ENCODE results near the gene SLC6A18.

Gene SLC6A18

DNA sequence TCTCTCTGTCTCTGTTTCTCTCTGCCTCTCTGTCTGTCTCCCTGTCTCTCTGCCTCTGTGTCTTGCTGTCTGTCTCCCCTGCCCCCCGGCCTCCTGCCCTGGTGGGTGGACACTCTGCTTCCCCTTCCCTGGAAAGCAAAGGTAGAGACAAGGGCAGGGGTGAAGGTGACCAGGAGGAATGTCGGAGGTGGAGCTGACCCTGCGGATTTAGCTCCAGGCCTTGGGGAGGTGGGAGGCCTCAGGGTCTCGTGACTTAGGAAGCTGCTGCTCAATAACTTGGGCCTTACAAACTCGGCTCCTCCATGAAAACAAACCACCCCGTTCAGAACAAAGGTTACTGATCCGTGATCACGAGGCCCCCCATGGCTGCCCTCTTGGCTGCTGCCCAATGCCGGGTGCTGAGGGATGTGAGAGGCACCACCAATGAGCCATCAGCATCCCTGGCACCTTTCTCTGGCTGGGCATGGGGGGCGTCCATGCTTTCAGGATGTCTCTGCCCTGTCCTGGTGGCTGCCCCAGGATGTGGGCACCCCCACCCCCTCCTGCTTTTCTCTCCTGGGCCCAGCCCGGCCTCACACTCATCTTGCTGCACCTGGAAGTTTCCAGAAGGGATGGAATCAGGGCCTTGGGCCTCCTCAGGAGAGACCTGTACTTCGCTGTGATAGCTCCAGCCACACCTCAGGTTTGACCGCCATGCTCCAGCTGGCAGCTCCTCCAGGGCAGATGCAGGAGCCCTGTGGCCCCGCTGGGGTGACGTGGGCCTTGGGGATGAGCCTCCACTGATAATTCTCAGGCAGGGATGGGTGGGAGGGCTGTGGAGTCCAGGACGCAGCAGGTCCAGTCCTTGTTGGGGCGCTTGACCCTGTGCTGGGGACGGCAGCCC lies 38.6 kb upstream of the SLC6A18 start:
- DNase-seq (ENCODE audit: insufficient read length, low spot score) (no peak), FAIRE-seq (no peak)
- TF ChIP-seq POU2F2 (IDR thresholded peaks at IDR 0.05; ENCODE audit: low read depth, low read length) (no peak), SPI1 (IDR thresholded peaks at IDR 0.05; ENCODE audit: low read depth, low read length) (no peak), POLR2A (IDR thresholded peaks at IDR 0.05; ENCODE audit: low read depth, low read length) (no peak), POLR2AphosphoS5 (IDR thresholded peaks at IDR 0.05; ENCODE audit: low read depth, low read length) (no peak), PAX5 (IDR thresholded peaks at IDR 0.05; ENCODE audit: insufficient read depth, low read length, severe bottlenecking) (no peak), TAF1 (IDR thresholded peaks at IDR 0.05; ENCODE audit: low read depth, low read length) (no peak)

DNA sequence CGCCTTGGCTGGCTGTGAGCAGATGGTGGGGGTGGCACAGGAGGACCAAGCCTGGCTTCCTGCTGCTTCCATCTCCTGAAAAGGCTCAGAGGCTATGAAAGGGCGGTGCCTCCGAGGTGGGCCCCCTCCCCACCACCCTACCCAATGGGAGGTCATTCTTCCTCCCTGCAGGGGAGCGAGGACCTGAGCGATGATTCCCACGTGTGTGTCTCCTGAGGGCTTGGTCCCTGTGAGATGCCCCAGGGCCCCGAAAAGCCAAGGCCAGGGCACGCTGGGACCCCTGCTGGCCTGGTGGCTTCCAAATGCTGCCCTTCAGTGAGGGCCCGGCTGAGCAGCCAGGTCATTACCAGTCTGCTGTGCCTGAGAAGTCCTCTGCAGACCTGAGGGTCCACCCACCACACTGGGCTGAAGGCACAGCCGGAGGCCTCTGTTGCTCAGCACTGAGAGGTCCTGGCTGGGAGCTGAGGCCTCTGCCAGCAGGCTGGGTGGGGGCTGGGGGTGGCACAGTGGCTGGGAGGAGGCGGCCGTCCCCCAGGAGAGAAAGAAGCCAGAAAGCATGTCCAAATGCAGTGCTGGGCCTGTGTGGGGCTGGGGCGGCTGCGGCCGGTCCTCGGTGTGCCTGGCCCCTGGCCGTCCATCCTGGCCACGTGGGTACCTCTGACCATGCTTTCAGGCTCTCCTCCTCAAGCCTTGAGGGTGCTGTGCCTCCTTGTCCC lies 37.8 kb upstream of the SLC6A18 start:
- DNase-seq (ENCODE audit: insufficient read length, low spot score): no peak
- no peak for FAIRE-seq
- TF ChIP-seq POLR2AphosphoS5 (IDR thresholded peaks at IDR 0.05; ENCODE audit: low read depth, low read length) (no peak), POU2F2 (IDR thresholded peaks at IDR 0.05; ENCODE audit: low read depth, low read length) (no peak), PAX5 (IDR thresholded peaks at IDR 0.05; ENCODE audit: insufficient read depth, low read length, severe bottlenecking) (no peak), POLR2A (IDR thresholded peaks at IDR 0.05; ENCODE audit: low read depth, low read length) (no peak), SPI1 (IDR thresholded peaks at IDR 0.05; ENCODE audit: low read depth, low read length) (no peak)

DNA sequence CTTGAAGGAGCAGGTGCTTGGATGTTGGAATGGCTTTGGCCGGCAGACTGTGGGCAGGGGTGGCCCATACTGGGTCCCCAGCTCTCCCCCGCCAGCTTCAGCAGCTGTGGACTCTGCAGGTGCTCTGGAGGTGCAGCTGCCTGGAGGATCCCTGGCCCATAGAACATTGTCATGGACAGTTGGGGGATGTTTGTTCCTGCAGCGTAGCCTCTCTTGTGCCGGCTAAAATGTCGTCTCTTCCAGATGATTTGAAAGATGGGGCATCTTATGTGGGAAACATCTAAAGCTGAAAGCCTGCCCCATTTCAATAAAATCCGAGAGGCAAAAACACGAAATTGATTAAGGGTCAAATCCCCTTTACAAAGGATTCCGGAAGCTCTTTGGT lies 37.2 kb upstream of the SLC6A18 start:
- FAIRE-seq: no peak
- DNase-seq (ENCODE audit: insufficient read length, low spot score): no peak
- TF ChIP-seq POLR2AphosphoS5 (IDR thresholded peaks at IDR 0.05; ENCODE audit: low read depth, low read length) (no peak), PAX5 (IDR thresholded peaks at IDR 0.05; ENCODE audit: insufficient read depth, low read length, severe bottlenecking) (no peak), POU2F2 (IDR thresholded peaks at IDR 0.05; ENCODE audit: low read depth, low read length) (no peak), POLR2A (IDR thresholded peaks at IDR 0.05; ENCODE audit: low read depth, low read length) (no peak), TAF1 (IDR thresholded peaks at IDR 0.05; ENCODE audit: low read depth, low read length) (no peak), SPI1 (IDR thresholded peaks at IDR 0.05; ENCODE audit: low read depth, low read length) (no peak)

DNA sequence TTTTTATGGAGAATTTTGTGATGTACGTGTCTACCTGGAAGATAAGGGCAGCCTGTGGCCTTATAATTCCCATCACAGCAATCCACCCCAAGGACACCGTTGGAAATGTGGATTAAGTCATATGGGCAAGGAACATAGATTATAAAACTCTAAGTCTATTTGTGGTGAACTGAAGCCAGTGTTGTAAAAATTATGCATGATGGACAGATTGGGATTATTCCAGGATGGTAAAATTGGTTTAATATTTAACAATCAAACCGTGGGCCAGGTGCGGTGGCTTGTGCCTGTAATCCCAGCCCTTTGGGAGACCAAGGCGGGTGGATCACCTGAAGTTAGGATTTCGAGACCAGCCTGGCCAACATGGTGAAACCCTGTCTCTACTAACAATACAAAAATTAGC lies 36.7 kb upstream of the SLC6A18 start:
- DNase-seq (ENCODE audit: insufficient read length, low spot score) (no peak), FAIRE-seq (no peak)
- TF ChIP-seq POU2F2 (IDR thresholded peaks at IDR 0.05; ENCODE audit: low read depth, low read length) (no peak), PAX5 (IDR thresholded peaks at IDR 0.05; ENCODE audit: insufficient read depth, low read length, severe bottlenecking) (no peak), TAF1 (IDR thresholded peaks at IDR 0.05; ENCODE audit: low read depth, low read length) (no peak), SPI1 (IDR thresholded peaks at IDR 0.05; ENCODE audit: low read depth, low read length) (no peak), POLR2AphosphoS5 (IDR thresholded peaks at IDR 0.05; ENCODE audit: low read depth, low read length) (no peak), POLR2A (IDR thresholded peaks at IDR 0.05; ENCODE audit: low read depth, low read length) (no peak)

DNA sequence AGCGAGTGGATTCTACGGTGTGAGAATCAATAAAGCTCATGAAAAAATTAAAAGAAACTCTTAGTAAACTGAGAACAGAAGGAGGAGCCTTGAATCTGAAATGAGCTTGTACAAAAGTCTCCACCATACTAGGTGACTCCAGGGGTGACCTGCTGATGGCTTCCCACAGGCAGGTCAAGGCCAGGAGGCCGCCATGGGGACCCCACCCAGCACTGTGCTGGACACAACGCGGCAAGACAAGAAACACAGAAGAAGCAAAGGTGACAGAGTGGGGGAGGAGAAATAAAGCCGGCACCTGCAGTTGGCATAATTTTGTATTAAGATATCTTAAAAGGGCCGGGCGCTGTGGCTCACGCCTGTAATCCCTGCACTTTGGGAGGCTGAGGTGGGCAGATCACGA lies 35.9 kb upstream of the SLC6A18 start:
- TF ChIP-seq POU2F2 (IDR thresholded peaks at IDR 0.05; ENCODE audit: low read depth, low read length) (no peak), POLR2AphosphoS5 (IDR thresholded peaks at IDR 0.05; ENCODE audit: low read depth, low read length) (no peak), SPI1 (IDR thresholded peaks at IDR 0.05; ENCODE audit: low read depth, low read length) (no peak), POLR2A (IDR thresholded peaks at IDR 0.05; ENCODE audit: low read depth, low read length) (no peak), PAX5 (IDR thresholded peaks at IDR 0.05; ENCODE audit: insufficient read depth, low read length, severe bottlenecking) (no peak), TAF1 (IDR thresholded peaks at IDR 0.05; ENCODE audit: low read depth, low read length) (no peak)
- DNase-seq (ENCODE audit: insufficient read length, low spot score) (no peak), FAIRE-seq (no peak)

DNA sequence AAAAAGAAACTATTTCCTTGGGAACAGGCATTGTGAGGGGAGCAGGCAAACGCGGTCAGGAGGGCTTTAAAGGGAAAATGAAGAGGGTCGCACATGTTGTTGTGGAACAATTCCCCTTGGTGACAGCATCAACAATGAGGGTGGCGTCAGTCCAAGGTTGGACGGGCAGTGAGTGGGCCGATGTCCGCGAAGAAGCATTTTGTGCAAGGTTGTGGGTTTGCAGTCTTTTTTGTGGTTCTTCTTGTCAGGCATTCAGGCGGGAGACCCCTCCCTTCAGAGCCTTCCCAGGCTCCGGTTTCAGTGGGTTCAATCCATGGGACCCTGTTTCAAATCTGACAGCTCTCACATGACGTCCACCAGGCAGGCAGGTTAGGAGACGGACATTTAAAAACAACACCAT lies 34.9 kb upstream of the SLC6A18 start:
- DNase-seq (ENCODE audit: insufficient read length, low spot score): no peak
- TF ChIP-seq SPI1 (IDR thresholded peaks at IDR 0.05; ENCODE audit: low read depth, low read length) (no peak), POU2F2 (IDR thresholded peaks at IDR 0.05; ENCODE audit: low read depth, low read length) (no peak), TAF1 (IDR thresholded peaks at IDR 0.05; ENCODE audit: low read depth, low read length) (no peak), POLR2AphosphoS5 (IDR thresholded peaks at IDR 0.05; ENCODE audit: low read depth, low read length) (no peak), POLR2A (IDR thresholded peaks at IDR 0.05; ENCODE audit: low read depth, low read length) (no peak), PAX5 (IDR thresholded peaks at IDR 0.05; ENCODE audit: insufficient read depth, low read length, severe bottlenecking) (no peak)
- no peak for FAIRE-seq

DNA sequence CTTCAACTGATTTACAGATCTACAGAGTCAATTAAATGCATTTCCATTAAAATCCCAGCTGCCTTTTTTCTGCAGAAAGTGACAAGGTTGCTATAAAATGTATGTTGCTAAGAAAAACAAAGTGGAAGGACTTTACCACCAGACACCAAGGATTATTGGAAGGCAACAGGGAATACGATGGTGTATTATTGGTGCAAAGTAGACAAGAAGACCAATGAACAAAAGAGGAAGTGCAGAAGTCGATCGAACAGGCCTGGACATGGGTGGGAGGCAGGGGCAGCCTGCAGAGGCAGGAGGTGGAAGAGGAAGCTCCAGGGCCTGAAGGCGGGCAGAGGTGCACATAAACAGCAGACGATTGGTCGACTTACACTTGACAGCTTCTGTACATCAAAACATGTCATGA lies 34.3 kb upstream of the SLC6A18 start:
- TF ChIP-seq SPI1 (IDR thresholded peaks at IDR 0.05; ENCODE audit: low read depth, low read length) (peak; percentile 90), POLR2AphosphoS5 (IDR thresholded peaks at IDR 0.05; ENCODE audit: low read depth, low read length) (no peak)
- FAIRE-seq: no peak
- no peak for DNase-seq (ENCODE audit: insufficient read length, low spot score)

DNA sequence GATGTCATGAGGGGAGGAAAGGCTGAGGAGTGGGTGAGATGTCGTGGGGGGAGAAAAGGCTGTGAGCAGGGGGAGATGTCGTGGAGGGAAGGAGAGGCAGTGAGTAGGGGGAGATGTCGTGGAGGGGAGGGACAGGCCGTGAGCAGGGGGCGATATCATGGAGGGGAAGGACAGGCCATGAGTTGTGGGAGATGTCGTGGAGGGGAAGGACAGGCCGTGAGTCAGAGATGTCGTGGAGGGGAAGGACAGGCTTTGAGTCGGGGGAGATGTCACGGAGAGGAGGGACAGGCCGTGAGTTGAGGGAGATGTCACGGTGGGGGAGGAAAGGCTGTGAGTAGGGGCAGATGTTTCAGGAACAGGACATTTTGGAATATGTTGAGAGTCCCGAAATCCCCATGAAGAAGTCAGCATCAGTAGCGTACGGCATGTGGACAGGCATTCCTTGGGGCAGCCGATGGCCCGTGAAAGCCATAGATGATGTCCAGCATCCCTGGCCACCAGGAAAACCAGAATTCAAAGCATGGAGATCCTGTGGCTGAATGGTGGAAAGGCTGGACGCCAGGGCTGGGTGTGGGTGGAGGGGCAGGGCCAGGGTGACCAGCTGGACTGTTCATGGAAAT lies 32.1 kb upstream of the SLC6A18 start:
- DNase-seq (ENCODE audit: insufficient read length, low spot score): no peak
- no peak for FAIRE-seq
- TF ChIP-seq POU2F2 (IDR thresholded peaks at IDR 0.05; ENCODE audit: low read depth, low read length) (no peak), POLR2A (IDR thresholded peaks at IDR 0.05; ENCODE audit: low read depth, low read length) (no peak), PAX5 (IDR thresholded peaks at IDR 0.05; ENCODE audit: insufficient read depth, low read length, severe bottlenecking) (no peak), TAF1 (IDR thresholded peaks at IDR 0.05; ENCODE audit: low read depth, low read length) (no peak), POLR2AphosphoS5 (IDR thresholded peaks at IDR 0.05; ENCODE audit: low read depth, low read length) (no peak)

DNA sequence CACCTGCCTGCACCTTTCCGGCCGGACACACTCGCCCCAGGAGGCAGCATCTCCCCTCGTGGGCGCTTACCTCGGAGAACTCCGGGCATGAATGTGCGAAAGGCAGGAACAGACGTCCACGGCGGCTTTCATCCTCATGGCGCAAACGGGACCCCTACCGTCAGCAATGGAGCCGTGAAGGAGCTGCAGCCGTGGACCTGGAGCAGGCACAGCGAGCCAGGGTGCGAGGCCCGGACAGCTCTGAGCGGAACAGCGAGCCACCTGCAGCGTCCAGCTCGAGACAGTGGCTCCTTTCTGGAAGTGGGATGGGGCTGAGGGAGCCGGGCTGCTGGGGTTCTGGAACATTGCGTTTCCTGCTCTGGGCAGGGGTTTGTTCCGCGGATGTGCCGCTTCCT lies 31.6 kb upstream of the SLC6A18 start:
- TF ChIP-seq PAX5 (IDR thresholded peaks at IDR 0.05; ENCODE audit: insufficient read depth, low read length, severe bottlenecking) (no peak), POLR2AphosphoS5 (IDR thresholded peaks at IDR 0.05; ENCODE audit: low read depth, low read length) (no peak), POLR2A (IDR thresholded peaks at IDR 0.05; ENCODE audit: low read depth, low read length) (no peak), POU2F2 (IDR thresholded peaks at IDR 0.05; ENCODE audit: low read depth, low read length) (no peak), SPI1 (IDR thresholded peaks at IDR 0.05; ENCODE audit: low read depth, low read length) (no peak), TAF1 (IDR thresholded peaks at IDR 0.05; ENCODE audit: low read depth, low read length) (no peak)
- DNase-seq (ENCODE audit: insufficient read length, low spot score): no peak
- FAIRE-seq: no peak
